Activated naive CD4-positive, alpha-beta T cell treated with anti-CD3 and anti-CD28 coated beads, Interleukin-2, amount 50 U/mL, for 24 hours (primary cell): Measurements from ENCODE around the gene TMEM256.
"Not testable (repeated sequence)": the region's sequence is repeated elsewhere in the genome, so short reads cannot be mapped to it uniquely, and the experiment has no call there.

Experiments used
- H3K27ac Mint-ChIP-seq: one replicate; pipeline ENCODE4 v1.8.0; 2021; ENCODE audit warnings: mild to moderate bottlenecking, mixed read lengths
- H3K27me3 Mint-ChIP-seq: one replicate; pipeline ENCODE4 v1.8.0; 2021; ENCODE audit warnings: mixed read lengths
- H3K36me3 Mint-ChIP-seq: one replicate; pipeline ENCODE4 v1.8.0; 2021; ENCODE audit warnings: mixed read lengths
- H3K4me1 Mint-ChIP-seq: one replicate; pipeline ENCODE4 v1.8.0; 2021; ENCODE audit warnings: mixed read lengths
- H3K4me3 Mint-ChIP-seq: one replicate; pipeline ENCODE4 v1.8.0; 2021; ENCODE audit warnings: mild to moderate bottlenecking, mixed read lengths
- H3K9me3 Mint-ChIP-seq: one replicate; pipeline ENCODE4 v1.8.0; 2021; ENCODE audit warnings: mixed read lengths

TMEM256 gene

DNA sequence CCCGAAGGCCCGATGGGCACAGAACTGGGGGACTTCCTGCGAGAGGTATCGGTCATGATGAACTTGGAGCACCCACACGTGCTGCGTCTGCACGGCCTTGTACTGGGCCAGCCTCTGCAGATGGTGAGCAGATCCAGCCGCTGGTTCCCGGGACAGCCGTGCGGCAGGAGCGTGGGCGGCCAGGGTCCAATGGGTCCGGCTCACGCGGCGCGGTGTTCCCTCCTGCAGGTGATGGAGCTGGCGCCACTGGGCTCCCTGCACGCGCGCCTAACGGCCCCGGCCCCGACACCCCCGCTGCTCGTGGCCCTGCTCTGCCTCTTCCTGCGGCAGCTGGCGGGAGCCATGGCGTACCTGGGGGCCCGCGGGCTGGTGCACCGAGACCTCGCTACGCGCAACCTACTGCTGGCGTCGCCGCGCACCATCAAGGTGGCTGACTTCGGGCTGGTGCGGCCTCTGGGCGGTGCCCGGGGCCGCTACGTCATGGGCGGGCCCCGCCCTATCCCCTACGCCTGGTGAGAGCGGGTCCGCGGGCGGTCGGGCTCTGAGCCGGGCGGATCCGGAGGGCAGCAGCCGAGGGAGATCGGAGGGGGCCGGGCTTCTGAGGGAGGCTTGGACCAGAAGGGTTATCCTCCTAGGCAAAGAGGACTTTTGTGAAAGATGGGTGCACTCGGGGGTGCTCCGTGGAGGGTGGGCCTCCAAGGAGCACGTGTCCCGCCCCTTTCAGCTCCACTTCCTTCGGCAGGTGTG, 20.0 kb downstream of the TMEM256 start:
- no peaks in the 10 kb centered on the region for H3K36me3 Mint-ChIP-seq
- H3K27me3 Mint-ChIP-seq = peaks cover 25% of the 10 kb centered on the region
- H3K27ac Mint-ChIP-seq = peak overlapping the region; percentile 79
- peaks cover 5% of the 10 kb centered on the region for H3K4me1 Mint-ChIP-seq
- H3K9me3 Mint-ChIP-seq = no peaks in the 10 kb centered on the region
- H3K4me3 Mint-ChIP-seq = peak overlapping the region; percentile 83

DNA sequence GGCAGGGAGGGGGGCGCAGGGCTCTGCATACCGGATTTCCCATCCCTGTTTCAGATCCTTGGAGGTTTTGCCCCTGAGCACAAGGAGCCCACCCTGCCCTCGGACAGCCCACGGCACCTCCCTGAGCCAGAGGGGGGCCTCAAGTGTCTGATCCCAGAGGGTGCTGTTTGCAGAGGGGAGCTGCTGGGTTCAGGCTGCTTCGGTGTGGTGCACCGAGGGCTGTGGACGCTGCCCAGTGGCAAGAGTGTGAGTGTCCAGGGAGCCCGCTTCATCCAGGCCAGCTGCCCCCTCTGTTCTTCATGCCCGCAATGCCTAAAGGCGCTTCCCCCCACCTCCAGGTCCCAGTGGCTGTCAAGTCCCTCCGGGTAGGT, 20.5 kb downstream of the TMEM256 start:
- Mint-ChIP-seq H3K36me3 (no peaks in the 10 kb centered on the region), H3K4me3 (peak overlapping the region; percentile 33), H3K9me3 (no peaks in the 10 kb centered on the region), H3K27me3 (peaks cover 25% of the 10 kb centered on the region), H3K27ac (no peak overlapping the region), H3K4me1 (peaks cover 5% of the 10 kb centered on the region)

DNA sequence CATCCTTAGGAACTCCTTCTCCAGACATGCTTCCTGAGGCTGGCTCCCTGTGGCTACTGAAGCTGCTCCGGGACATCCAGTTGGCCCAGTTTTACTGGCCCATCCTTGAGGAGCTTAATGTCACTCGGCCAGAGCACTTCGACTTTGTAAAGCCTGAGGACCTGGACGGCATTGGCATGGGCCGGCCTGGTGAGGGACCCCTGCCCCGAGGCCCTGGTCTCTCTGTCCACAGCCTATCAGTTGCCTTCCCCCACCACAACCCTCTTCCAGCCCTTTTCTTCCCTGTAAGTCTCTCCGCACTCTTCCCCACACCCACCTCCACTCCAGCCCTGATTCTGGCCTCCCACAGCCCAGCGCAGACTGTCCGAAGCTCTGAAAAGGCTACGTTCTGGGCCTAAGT, 21.0 kb downstream of the TMEM256 start:
- H3K4me3 Mint-ChIP-seq = no peak overlapping the region
- H3K27me3 Mint-ChIP-seq = peaks cover 25% of the 10 kb centered on the region
- no peak overlapping the region for H3K27ac Mint-ChIP-seq
- H3K4me1 Mint-ChIP-seq = peaks cover 5% of the 10 kb centered on the region
- no peaks in the 10 kb centered on the region for H3K9me3 Mint-ChIP-seq
- no peaks in the 10 kb centered on the region for H3K36me3 Mint-ChIP-seq

DNA sequence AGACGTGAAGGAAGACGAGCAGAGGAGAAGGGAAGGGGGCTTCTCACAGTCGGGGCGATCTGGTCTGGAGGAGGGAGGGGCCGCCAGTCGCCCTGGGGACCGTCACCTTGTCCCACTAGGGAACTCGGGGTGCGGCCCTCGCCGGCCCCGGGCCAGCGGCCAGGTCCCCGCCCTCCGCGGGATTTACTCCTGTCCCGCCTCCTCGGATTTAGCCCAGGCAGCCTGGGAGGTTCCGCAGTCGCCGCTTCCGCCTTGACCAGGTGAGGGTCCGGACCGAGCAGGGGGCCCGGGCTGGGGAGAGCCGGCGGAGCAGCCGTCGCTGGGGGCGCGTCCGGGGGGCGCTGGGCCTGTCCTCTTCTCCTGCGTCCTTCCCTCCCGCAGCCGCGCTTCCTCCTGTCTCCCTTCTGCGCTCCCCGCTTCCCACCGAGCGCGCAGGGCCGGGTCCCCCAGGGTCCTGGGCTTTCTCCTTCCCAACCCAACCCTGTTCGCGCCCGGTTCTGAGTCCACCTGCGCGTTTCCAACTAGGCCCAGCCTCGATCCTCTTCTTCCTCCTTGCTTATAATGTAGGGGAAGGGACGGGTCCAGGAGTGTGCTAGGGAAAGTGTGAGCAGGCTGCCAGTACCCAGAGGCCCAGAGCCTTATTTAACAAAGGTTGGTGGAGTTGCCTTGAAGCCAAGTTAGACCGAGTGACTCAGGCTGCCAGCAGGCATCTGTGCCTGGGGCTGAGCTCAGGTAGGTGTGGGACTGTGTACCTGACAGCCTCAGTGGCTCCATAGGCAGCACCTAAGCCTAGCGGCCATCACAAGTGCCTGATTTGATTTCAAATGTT, 22.8 kb downstream of the TMEM256 start, which contains the start of gene TNK1:
TSS of gene TNK1 (plus strand) at position 235 of the 829 bp plus-strand sequence. CDS start 1,838 bp downstream, outside the sequence.
- no peak within 1 kb of the TSS for H3K27ac Mint-ChIP-seq
- H3K9me3 Mint-ChIP-seq = no peaks in the 10 kb centered on the region
- peaks cover 5% of the 10 kb centered on the region for H3K4me1 Mint-ChIP-seq
- no peak within 1 kb of the TSS for H3K4me3 Mint-ChIP-seq
- H3K27me3 Mint-ChIP-seq = peaks cover 28% of the 10 kb centered on the region
- peaks cover 1% of the 10 kb centered on the region for H3K36me3 Mint-ChIP-seq

DNA sequence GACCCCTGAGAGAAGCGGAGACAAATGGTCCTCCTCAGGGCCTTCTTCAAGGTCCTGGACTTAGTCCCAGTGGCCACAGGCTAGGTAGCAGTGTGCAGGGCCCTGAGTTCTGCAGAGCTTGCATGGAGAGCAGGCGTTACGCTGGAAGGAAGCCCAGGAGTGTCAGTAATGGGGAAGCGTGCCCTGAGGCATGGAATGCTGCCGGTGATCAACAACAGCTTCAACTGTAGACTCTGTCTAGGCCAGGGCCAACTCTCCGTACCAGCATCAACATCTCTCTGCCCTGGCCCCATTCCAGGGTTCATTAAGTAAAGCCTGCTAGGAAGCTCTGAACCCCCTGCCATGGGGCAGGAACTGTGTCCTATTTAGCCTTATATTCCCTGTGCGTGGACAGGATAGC, 23.6 kb downstream of the TMEM256 start:
- Mint-ChIP-seq H3K4me3 (no peak overlapping the region), H3K27ac (no peak overlapping the region), H3K27me3 (peaks cover 28% of the 10 kb centered on the region)

DNA sequence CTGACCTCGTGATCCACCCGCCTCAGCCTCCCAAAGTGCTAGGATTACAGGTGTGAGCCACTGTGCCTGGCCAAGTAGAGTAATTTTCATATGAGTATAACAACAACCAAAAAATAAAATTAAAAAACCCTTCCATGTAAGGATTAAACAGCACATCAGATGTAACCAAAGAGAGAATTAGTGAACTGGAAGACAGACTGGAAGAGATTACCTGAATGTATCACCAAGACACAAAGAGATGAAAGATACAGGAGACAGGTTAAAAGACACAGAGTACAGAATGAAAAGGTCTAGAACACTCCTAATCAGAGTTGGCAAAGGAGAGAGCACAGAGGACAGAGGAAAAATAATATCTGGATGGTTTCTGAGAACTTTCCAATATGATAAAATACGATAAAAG, 24.8 kb downstream of the TMEM256 start:
- H3K27me3 Mint-ChIP-seq = peaks cover 28% of the 10 kb centered on the region
- H3K4me3 Mint-ChIP-seq = no peak overlapping the region
- H3K27ac Mint-ChIP-seq = no peak overlapping the region
- no peaks in the 10 kb centered on the region for H3K4me1 Mint-ChIP-seq
- no peaks in the 10 kb centered on the region for H3K9me3 Mint-ChIP-seq
- H3K36me3 Mint-ChIP-seq = peaks cover 1% of the 10 kb centered on the region

More for the DNA sequence above, 23.6 kb downstream of the TMEM256 start:
- no peaks in the 10 kb centered on the region for H3K9me3 Mint-ChIP-seq
- H3K4me1 Mint-ChIP-seq = peaks cover 5% of the 10 kb centered on the region
- peaks cover 1% of the 10 kb centered on the region for H3K36me3 Mint-ChIP-seq

DNA sequence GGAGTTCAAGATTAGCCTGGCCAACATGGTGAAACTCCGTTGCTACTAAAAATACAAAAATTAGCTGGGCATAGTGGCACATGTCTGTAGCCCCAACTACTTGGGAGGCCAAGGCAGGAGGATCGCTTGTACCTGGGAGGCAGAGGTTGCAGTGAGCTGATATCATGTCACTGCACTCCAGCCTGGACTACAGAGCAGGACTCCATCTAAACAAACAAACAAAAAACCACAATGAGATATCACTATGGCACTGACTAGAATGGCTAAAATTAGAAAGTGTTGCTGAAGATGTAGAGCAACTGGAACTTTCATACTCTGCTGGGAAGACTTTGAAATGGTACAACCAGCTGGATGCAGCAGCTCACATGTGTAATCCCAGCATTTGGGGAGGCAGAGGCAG, 29.5 kb downstream of the TMEM256 start:
- H3K27ac Mint-ChIP-seq = no peak overlapping the region
- H3K36me3 Mint-ChIP-seq = peaks cover 1% of the 10 kb centered on the region
- H3K4me3 Mint-ChIP-seq = no peak overlapping the region
- H3K27me3 Mint-ChIP-seq = peaks cover 7% of the 10 kb centered on the region
- no peaks in the 10 kb centered on the region for H3K9me3 Mint-ChIP-seq
- H3K4me1 Mint-ChIP-seq = no peaks in the 10 kb centered on the region

DNA sequence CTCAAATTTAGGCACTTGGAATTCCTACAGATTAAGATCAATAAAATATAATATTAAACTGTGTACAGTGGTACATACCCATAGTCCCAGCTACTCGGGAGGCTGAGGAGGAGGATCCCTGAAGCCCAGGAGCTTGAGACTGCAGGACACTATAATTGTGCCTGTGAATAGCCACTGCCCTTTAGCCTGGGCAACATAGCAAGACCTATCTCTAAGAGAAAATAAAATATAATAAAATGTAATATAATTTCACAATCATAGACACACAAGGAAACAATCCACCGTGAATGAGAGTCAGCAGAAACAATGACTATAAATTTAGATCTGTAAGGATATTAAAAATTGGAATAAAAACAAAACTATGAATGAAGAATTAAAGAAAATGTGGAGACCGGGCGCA, 33.0 kb downstream of the TMEM256 start:
- H3K27ac Mint-ChIP-seq = no peak overlapping the region
- H3K9me3 Mint-ChIP-seq = no peaks in the 10 kb centered on the region
- H3K4me1 Mint-ChIP-seq = no peaks in the 10 kb centered on the region

DNA sequence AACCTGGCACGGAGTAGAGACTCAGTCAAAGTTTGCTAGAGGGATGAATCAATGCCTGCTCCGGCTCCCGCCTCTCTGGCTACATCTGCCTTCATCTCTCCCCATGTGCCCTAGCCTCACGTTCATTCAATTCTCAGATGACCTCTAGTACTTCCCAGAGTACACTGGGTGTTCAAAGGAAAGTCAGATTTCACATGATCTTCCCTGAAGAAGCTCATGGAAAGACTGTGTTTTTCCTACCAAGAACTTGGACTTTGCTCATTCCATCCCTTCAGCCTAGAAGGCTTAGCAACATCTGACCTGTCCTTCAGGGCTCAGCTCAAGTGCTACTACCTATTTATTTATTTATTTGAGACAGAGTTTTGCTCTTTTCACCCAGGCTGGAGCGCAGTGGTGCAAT, 34.1 kb downstream of the TMEM256 start:
- Mint-ChIP-seq H3K36me3 (no peaks in the 10 kb centered on the region), H3K4me1 (no peaks in the 10 kb centered on the region), H3K9me3 (no peaks in the 10 kb centered on the region), H3K27ac (no peak overlapping the region), H3K27me3 (no peaks in the 10 kb centered on the region), H3K4me3 (no peak overlapping the region)

More for the DNA sequence above, 33.0 kb downstream of the TMEM256 start:
- Mint-ChIP-seq H3K36me3 (no peaks in the 10 kb centered on the region), H3K27me3 (no peaks in the 10 kb centered on the region), H3K4me3 (no peak overlapping the region)

DNA sequence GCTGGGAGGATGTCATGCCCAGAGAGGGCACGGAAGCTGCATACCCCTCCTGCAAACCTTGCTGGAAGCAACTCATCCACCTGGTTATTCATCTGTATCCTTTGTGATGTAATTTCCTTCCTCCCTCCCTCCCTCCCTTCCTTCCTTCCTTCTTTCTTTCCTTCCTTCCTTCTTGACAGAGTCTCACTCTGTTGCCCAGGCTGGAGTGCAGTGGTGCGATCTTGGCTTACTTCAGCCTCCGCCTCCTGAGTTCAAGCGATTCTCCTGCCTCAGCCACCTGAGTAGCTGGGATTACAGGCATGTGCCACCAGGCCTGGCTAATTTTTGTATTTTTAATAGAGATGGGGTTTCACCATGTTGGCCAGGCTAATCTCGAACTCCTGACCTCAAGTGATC, 35.3 kb downstream of the TMEM256 start:
- not testable (repeated sequence) for H3K36me3 Mint-ChIP-seq, H3K4me1 Mint-ChIP-seq, H3K4me3 Mint-ChIP-seq, H3K27me3 Mint-ChIP-seq, H3K27ac Mint-ChIP-seq, H3K9me3 Mint-ChIP-seq

DNA sequence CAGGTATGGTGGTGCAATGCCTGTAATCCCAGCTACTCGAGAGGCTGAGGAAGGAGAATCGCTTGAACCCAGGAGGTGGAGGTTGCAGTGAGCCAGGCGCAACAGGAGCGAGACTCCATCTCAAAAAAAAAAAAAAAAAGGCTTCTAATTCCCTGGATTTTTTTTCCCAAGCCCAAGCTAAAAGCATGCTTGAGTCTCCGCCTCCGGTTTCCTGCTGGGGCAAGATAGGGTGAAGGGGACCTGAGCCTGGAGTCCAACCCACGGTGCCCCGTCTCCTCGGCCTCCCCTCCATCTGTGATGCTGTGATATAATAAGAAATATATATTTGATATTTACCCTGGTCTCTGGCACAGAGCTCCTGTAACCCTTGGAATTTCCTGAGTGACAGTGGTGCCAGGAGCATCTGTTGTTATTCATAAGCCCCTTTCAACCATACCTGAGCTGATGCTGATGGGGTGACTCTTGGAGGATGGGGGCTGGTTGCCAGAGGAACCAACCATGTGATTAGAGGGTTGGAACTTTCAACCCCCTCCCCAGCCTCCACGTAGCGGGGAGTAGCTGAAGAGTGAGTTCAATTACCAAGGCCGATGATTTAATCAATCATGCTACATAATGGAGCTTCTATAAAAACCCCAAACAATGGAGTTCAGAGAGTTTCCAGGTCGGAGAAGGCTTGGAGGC, 35.8 kb downstream of the TMEM256 start:
- no peaks in the 10 kb centered on the region for H3K36me3 Mint-ChIP-seq
- H3K4me1 Mint-ChIP-seq = no peaks in the 10 kb centered on the region
- no peaks in the 10 kb centered on the region for H3K27me3 Mint-ChIP-seq
- no peak overlapping the region for H3K4me3 Mint-ChIP-seq
- no peaks in the 10 kb centered on the region for H3K9me3 Mint-ChIP-seq
- H3K27ac Mint-ChIP-seq = no peak overlapping the region

DNA sequence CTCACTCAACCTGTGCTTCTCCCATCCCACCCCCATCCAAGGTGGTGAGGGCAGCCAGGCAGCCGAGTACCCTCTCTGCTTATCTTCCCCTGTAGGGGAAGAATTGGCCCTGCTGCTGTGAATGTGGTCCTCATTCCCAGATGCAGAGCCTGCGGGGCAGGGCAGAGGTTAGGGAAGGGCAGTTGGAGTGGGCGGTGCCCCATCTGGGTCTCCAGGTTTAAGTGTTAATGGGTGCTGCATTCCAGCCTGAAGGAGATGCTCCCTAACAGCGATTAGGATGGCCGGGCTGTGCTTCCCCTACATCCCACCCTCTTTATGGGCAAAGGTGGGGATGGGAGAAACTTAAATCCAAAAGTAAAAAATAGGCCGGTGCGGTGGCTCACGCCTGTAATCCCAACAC, 36.8 kb downstream of the TMEM256 start:
- Mint-ChIP-seq H3K9me3 (no peaks in the 10 kb centered on the region), H3K27ac (no peak overlapping the region), H3K4me1 (no peaks in the 10 kb centered on the region)

DNA sequence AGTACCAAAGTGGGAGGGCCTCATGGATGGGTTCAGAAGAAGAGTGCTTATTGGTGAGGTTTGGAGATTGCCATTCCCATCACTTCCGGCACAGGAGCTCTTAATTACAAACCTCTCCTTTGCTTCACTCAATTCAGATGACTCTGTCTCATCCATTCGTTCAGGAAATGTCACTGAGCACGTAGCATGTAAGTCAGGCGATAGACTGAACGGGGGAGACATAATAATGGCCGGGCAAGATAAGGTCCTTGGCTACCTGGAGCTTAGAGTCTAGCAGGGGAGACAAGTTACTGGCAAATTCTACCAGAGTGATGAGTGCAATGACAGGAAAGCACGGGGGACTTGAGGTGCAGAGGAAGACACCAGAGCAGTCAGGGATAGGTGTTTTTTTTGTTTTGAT, 37.9 kb downstream of the TMEM256 start:
- H3K27ac Mint-ChIP-seq, H3K9me3 Mint-ChIP-seq, H3K4me1 Mint-ChIP-seq, H3K4me3 Mint-ChIP-seq, H3K36me3 Mint-ChIP-seq, H3K27me3 Mint-ChIP-seq: not testable (repeated sequence)

More for the DNA sequence above, 36.8 kb downstream of the TMEM256 start:
- Mint-ChIP-seq H3K27me3 (no peaks in the 10 kb centered on the region), H3K4me3 (no peak overlapping the region), H3K36me3 (no peaks in the 10 kb centered on the region)

DNA sequence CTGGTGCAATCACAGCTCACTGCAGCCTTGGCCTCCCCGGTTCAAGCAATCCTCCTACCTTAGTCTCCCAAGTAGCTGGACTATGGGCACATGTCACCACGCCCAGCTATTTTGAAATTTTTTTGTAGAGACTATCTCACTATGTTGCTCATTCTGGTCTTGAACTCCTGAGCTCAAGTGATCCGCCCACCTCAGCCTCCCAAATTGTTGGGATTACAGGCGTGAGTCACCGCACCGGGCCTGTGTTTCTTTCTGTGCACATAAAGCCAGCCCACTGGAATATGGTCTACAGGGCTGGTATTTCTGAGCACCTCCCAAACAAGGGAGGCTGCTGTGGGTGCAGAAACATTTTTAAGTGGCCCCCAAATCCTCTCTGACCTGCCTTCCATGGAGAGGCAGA, 40.6 kb downstream of the TMEM256 start:
- no peak overlapping the region for H3K27ac Mint-ChIP-seq
- H3K9me3 Mint-ChIP-seq = no peaks in the 10 kb centered on the region
- no peak overlapping the region for H3K4me3 Mint-ChIP-seq
- no peaks in the 10 kb centered on the region for H3K4me1 Mint-ChIP-seq
- no peaks in the 10 kb centered on the region for H3K36me3 Mint-ChIP-seq
- no peaks in the 10 kb centered on the region for H3K27me3 Mint-ChIP-seq

DNA sequence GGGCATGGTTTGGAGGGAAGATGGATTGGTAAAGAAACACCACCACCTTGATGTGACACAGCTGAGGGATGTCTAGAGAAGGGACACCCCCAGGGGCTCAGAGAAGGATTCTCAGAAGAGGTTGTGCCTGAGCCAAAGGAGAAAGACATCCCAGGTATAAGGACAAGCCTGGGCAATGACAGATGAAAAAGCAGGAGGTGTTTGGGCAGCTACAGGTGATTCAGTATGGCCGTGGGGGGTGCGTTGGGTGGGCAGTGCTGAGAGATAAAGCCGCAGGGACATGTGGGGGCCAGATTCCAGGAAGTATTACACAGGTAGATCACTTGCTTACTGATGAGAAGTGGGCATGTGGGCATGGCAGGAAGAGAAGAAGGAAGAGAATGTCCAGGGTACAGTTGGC, 42.0 kb downstream of the TMEM256 start:
- Mint-ChIP-seq H3K36me3 (no peaks in the 10 kb centered on the region), H3K4me1 (no peaks in the 10 kb centered on the region), H3K27me3 (no peaks in the 10 kb centered on the region), H3K9me3 (no peaks in the 10 kb centered on the region), H3K4me3 (no peak overlapping the region), H3K27ac (no peak overlapping the region)

DNA sequence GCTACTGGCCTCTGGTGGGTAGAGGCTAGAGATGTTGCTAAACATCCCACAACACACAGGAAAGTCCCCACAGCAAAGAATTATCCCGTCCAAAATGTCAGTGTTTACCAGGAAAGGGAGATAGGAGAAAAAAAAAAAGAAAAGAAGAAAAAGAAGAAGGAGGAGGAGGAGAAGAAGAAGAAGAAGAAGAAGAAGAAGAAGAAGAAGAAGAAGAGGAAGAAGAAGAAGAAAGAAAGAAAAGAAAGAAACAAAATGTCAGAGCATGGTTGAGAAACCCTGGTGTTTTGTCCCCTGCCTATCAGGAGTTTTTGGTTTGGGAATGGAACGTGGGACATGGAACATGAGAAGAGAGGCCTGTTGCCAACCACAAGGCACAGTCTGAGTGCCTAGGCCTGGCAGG, 46.5 kb downstream of the TMEM256 start:
- Mint-ChIP-seq H3K4me1 (peaks cover 17% of the 10 kb centered on the region), H3K27ac (no peak overlapping the region), H3K9me3 (no peaks in the 10 kb centered on the region), H3K27me3 (no peaks in the 10 kb centered on the region), H3K4me3 (no peak overlapping the region), H3K36me3 (no peaks in the 10 kb centered on the region)
